ENCODE data around the gene EPOP. TPM values are rescaled to one million over a fixed set of nuclear protein-coding genes. Genes with fewer than 3 reads are reported as not detected.

EPOP gene
- total RNA-seq, 1 donor: 2.2 TPM

- TF ChIP-seq CTCF (IDR thresholded peaks at IDR 0.05; ENCODE audit: extremely low read depth, low read depth, low read length): peak; percentile 100
- H3K4me3 ChIP-seq (ENCODE audit: insufficient read depth, low read length): no peak overlapping the region
- no peaks in the 10 kb centered on the region for H3K36me3 ChIP-seq (ENCODE audit: insufficient read depth, low read length)
- no peak overlapping the region for H3K4me2 ChIP-seq (ENCODE audit: insufficient read depth, low read length)
- H3K9me3 ChIP-seq (ENCODE audit: low read depth, low read length): no peaks in the 10 kb centered on the region
- no peak overlapping the region for H3K27ac ChIP-seq (ENCODE audit: low read depth, low read length)
- no peaks in the 10 kb centered on the region for H3K4me1 ChIP-seq (ENCODE audit: insufficient read depth, low read length)
- H2AFZ ChIP-seq (ENCODE audit: low read length): no peak overlapping the region
- no peaks in the 10 kb centered on the region for H3K79me2 ChIP-seq (ENCODE audit: insufficient read depth, low read length)
- H3K27me3 ChIP-seq (ENCODE audit: insufficient read depth, low read length): peaks cover 48% of the 10 kb centered on the region
- H4K20me1 ChIP-seq (ENCODE audit: insufficient read depth, low read length): no peaks in the 10 kb centered on the region
- peak; percentile 96 for DNase-seq (ENCODE audit: insufficient read length, low spot score, missing footprints)
These were observed 7.5 kb downstream of the EPOP start for GRCh38 chr17:38667099-38667786.

- TF ChIP-seq CTCF (IDR thresholded peaks at IDR 0.05; ENCODE audit: extremely low read depth, low read depth, low read length): no peak
- Histone ChIP-seq H3K36me3 (ENCODE audit: insufficient read depth, low read length) (no peaks in the 10 kb centered on the region), H3K79me2 (ENCODE audit: insufficient read depth, low read length) (no peaks in the 10 kb centered on the region), H3K27me3 (ENCODE audit: insufficient read depth, low read length) (peaks cover 24% of the 10 kb centered on the region), H2AFZ (ENCODE audit: low read length) (no peak overlapping the region), H3K4me3 (ENCODE audit: insufficient read depth, low read length) (no peak overlapping the region), H4K20me1 (ENCODE audit: insufficient read depth, low read length) (no peaks in the 10 kb centered on the region), H3K4me2 (ENCODE audit: insufficient read depth, low read length) (no peak overlapping the region), H3K4me1 (ENCODE audit: insufficient read depth, low read length) (no peaks in the 10 kb centered on the region), H3K9me3 (ENCODE audit: low read depth, low read length) (no peaks in the 10 kb centered on the region), H3K27ac (ENCODE audit: low read depth, low read length) (no peak overlapping the region)
- DNase-seq (ENCODE audit: insufficient read length, low spot score, missing footprints): no peak
These were observed 10.7 kb downstream of the EPOP start for GRCh38 chr17:38663964-38664644.

GRCh38 chr17:38663125-38663751 lies 11.5 kb downstream of the EPOP start:
- peaks cover 18% of the 10 kb centered on the region for H3K27me3 ChIP-seq (ENCODE audit: insufficient read depth, low read length)
- H3K27ac ChIP-seq (ENCODE audit: low read depth, low read length): no peak overlapping the region
- DNase-seq (ENCODE audit: insufficient read length, low spot score, missing footprints): peak; percentile 93
- H2AFZ ChIP-seq (ENCODE audit: low read length): no peak overlapping the region
- TF ChIP-seq CTCF (IDR thresholded peaks at IDR 0.05; ENCODE audit: extremely low read depth, low read depth, low read length): peak; percentile 68
- H3K36me3 ChIP-seq (ENCODE audit: insufficient read depth, low read length): no peaks in the 10 kb centered on the region
- no peak overlapping the region for H3K4me3 ChIP-seq (ENCODE audit: insufficient read depth, low read length)
- H3K4me2 ChIP-seq (ENCODE audit: insufficient read depth, low read length): no peak overlapping the region
- no peaks in the 10 kb centered on the region for H3K4me1 ChIP-seq (ENCODE audit: insufficient read depth, low read length)
- no peaks in the 10 kb centered on the region for H3K9me3 ChIP-seq (ENCODE audit: low read depth, low read length)
- H4K20me1 ChIP-seq (ENCODE audit: insufficient read depth, low read length): no peaks in the 10 kb centered on the region
- H3K79me2 ChIP-seq (ENCODE audit: insufficient read depth, low read length): no peaks in the 10 kb centered on the region
